Measurements from ENCODE around the gene TSPAN14. TPM values are rescaled to one million over a fixed set of nuclear protein-coding genes. Genes with fewer than 3 reads are reported as not detected.

Gene TSPAN14
- total and polyA plus RNA-seq, 2 of the 13 experiments (the other 11 are each of a cell fraction or from before 2014, with no cell fraction given): 24.1 to 80.6 TPM

GRCh38 chr10:80504158-80504811, 50.2 kb downstream of the TSPAN14 start:
- peak overlapping the region; percentile 37; the same call in 1 of the 2 replicates for H3K4me2 ChIP-seq (ENCODE audit: low read depth, low read length)
- in situ Hi-C loops (cut with HindIII; ENCODE audit: extremely low pct_ligation_motif_present, low pct_unique_long_range_greater_than_20kb): loop anchor here (5.0 to 25.0 kb wide), 2 partner anchors 47 to 242 kb away; no protein-coding TSS in a partner anchor
- peak overlapping the region; percentile 58 for H3K27ac ChIP-seq (ENCODE audit: extremely low read length, insufficient read depth, low read length)
- CTCF ChIA-PET (ENCODE audit: low intra/inter-chr PET ratio, low total read pairs): interaction anchor here (1.8 to 3.2 kb wide), 2 partner anchors 59 to 121 kb away, joined by 9 to 65 read pairs; no protein-coding TSS in a partner anchor
- no peak for DNase-seq (ENCODE audit: low spot score)
- 80% methylated on average over 5 of the region's 7 CpGs for WGBS (ENCODE audit: low lambda C conversion rate)
- H3K79me2 ChIP-seq (ENCODE audit: insufficient read depth, low read length): peaks cover 59% of the 10 kb centered on the region
- H3K27me3 ChIP-seq (ENCODE audit: control insufficient read depth in 1 of 2, insufficient read depth in 2 of 2, low read length in 2 of 2): no peaks in the 10 kb centered on the region
- H3K9me3 ChIP-seq (ENCODE audit: low read length): no peaks in the 10 kb centered on the region
- BruUV-seq (replicated peaks): no TSS peak
- no peak for FAIRE-seq
- peaks cover 10 to 18% of the 10 kb centered on the region in 2 experiments for H3K36me3 ChIP-seq (replicated peaks in 1 of 2; ENCODE audit: control insufficient read depth in 1 of 2, insufficient read depth in 2 of 2, low read length in 2 of 2)
- H2AFZ ChIP-seq (ENCODE audit: low read length): no peak overlapping the region
- intact Hi-C loops (cut with micrococcal nuclease; ENCODE audit: unreplicated experiment): loop anchor here (2.0 kb wide), 1 partner anchor 121 kb away; no protein-coding TSS in a partner anchor
- H3K4me1 ChIP-seq (ENCODE audit: insufficient read depth, low read length): peaks cover 84% of the 10 kb centered on the region
- POLR2A ChIA-PET: interaction anchor here (1.0 to 3.9 kb wide), 11 partner anchors 11 to 97 kb away, joined by 3 to 58 read pairs (median 9); partner anchors contain the start of gene PRXL2A
- peak overlapping the region in 1 of 3 experiments; percentile 7; a peak in 1 of 6 replicates for H3K4me3 ChIP-seq (replicated peaks in 1 of 3; ENCODE audit: insufficient read depth in 1 of 3, low read depth in 2 of 3, low read length in 3 of 3)
- H3K9ac ChIP-seq (ENCODE audit: insufficient read depth, low read depth, low read length): peak overlapping the region; percentile 24; the same call in 1 of the 2 replicates
- peaks cover 10% of the 10 kb centered on the region; the same call in 1 of the 2 replicates for H4K20me1 ChIP-seq (ENCODE audit: insufficient read depth, low read length)
- peak; percentile 24 for ATAC-seq
- TF ChIP-seq MED1 (CRISPR knock-in tag; IDR thresholded peaks at IDR 0.05) (peak; percentile 59; the same call in 1 of the 2 replicates), ZGPAT (CRISPR knock-in tag; IDR thresholded peaks at IDR 0.05) (0 out of 2 replicates have a peak, but pooled peaks have one; percentile 37), KLF6 (CRISPR knock-in tag; IDR thresholded peaks at IDR 0.05) (no peak), MEF2D (CRISPR knock-in tag; IDR thresholded peaks at IDR 0.05) (0 out of 2 replicates have a peak, but pooled peaks have one; percentile 20), TGIF2 (CRISPR knock-in tag; IDR thresholded peaks at IDR 0.05) (no peak), HOXA3 (CRISPR knock-in tag; IDR thresholded peaks at IDR 0.05) (0 out of 2 replicates have a peak, but pooled peaks have one; percentile 22), ZFYVE20 (CRISPR knock-in tag; IDR thresholded peaks at IDR 0.05; ENCODE audit: borderline replicate concordance, low read depth) (no peak), ZFP37 (CRISPR knock-in tag; IDR thresholded peaks at IDR 0.05; ENCODE audit: borderline replicate concordance) (0 out of 2 replicates have a peak, but pooled peaks have one; percentile 39), ZNF282 (IDR thresholded peaks at IDR 0.05; ENCODE audit: partially characterized antibody) (no peak)
- TF ChIP-seq, protein P1, sequence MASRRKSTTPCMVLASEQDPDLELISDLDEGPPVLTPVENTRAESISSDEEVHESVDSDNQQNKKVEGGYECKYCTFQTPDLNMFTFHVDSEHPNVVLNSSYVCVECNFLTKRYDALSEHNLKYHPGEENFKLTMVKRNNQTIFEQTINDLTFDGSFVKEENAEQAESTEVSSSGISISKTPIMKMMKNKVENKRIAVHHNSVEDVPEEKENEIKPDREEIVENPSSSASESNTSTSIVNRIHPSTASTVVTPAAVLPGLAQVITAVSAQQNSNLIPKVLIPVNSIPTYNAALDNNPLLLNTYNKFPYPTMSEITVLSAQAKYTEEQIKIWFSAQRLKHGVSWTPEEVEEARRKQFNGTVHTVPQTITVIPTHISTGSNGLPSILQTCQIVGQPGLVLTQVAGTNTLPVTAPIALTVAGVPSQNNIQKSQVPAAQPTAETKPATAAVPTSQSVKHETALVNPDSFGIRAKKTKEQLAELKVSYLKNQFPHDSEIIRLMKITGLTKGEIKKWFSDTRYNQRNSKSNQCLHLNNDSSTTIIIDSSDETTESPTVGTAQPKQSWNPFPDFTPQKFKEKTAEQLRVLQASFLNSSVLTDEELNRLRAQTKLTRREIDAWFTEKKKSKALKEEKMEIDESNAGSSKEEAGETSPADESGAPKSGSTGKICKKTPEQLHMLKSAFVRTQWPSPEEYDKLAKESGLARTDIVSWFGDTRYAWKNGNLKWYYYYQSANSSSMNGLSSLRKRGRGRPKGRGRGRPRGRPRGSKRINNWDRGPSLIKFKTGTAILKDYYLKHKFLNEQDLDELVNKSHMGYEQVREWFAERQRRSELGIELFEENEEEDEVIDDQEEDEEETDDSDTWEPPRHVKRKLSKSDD (CRISPR knock-in tag; IDR thresholded peaks at IDR 0.05; ENCODE audit: low read depth): no peak
- TF ChIP-seq, protein P2, sequence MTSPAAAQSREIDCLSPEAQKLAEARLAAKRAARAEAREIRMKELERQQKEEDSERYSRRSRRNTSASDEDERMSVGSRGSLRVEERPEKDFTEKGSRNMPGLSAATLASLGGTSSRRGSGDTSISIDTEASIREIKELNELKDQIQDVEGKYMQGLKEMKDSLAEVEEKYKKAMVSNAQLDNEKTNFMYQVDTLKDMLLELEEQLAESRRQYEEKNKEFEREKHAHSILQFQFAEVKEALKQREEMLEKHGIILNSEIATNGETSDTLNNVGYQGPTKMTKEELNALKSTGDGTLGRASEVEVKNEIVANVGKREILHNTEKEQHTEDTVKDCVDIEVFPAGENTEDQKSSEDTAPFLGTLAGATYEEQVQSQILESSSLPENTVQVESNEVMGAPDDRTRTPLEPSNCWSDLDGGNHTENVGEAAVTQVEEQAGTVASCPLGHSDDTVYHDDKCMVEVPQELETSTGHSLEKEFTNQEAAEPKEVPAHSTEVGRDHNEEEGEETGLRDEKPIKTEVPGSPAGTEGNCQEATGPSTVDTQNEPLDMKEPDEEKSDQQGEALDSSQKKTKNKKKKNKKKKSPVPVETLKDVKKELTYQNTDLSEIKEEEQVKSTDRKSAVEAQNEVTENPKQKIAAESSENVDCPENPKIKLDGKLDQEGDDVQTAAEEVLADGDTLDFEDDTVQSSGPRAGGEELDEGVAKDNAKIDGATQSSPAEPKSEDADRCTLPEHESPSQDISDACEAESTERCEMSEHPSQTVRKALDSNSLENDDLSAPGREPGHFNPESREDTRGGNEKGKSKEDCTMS (CRISPR knock-in tag; conservative IDR thresholded peaks at IDR 0.05): no peak
- TF ChIP-seq, protein P3, sequence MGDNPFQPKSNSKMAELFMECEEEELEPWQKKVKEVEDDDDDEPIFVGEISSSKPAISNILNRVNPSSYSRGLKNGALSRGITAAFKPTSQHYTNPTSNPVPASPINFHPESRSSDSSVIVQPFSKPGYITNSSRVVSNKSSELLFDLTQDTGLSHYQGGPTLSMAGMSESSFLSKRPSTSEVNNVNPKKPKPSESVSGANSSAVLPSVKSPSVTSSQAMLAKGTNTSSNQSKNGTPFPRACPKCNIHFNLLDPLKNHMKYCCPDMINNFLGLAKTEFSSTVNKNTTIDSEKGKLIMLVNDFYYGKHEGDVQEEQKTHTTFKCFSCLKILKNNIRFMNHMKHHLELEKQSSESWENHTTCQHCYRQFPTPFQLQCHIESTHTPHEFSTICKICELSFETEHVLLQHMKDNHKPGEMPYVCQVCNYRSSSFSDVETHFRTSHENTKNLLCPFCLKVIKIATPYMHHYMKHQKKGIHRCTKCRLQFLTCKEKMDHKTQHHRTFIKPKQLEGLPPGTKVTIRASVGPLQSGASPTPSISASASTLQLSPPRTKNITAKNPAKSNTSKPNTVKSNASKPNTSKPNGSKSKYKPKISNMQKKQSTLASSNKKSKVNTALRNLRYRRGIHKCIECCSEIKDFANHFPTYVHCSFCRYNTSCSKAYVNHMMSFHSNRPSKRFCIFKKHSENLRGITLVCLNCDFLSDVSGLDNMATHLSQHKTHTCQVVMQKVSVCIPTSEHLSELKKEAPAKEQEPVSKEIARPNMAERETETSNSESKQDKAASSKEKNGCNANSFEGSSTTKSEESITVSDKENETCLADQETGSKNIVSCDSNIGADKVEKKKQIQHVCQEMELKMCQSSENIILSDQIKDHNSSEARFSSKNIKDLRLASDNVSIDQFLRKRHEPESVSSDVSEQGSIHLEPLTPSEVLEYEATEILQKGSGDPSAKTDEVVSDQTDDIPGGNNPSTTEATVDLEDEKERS (CRISPR knock-in tag; IDR thresholded peaks at IDR 0.05): peak; percentile 73; the same call in 1 of the 2 replicates
